HepG2 (cell line): ENCODE data around the gene NTMT1. TPM values are rescaled to one million over a fixed set of nuclear protein-coding genes. Genes with fewer than 3 reads are reported as not detected.

ENCODE experiments used
- FOXA1 ChIP-seq, 2 experiments: fragments of 450-650 bp in 1 of 2; sonication (generic) in 1 of 2; formaldehyde crosslinking in 1 of 2; IDR thresholded peaks; 2 replicates each; pipeline versions ENCODE4 v1.4.0 to v1.6.1; 2016 to 2020; ENCODE audit warnings: missing genetic modification reagents in 1 of 2
- FOXC1 ChIP-seq: sonication (generic); formaldehyde crosslinking; IDR thresholded peaks from 2 replicates; pipeline ENCODE4 v1.8.0; 2022; ENCODE audit warnings: mild to moderate bottlenecking, missing genetic modification reagents, borderline replicate concordance
- HOXA9 ChIP-seq: sonication (generic); formaldehyde crosslinking; IDR thresholded peaks from 2 replicates; pipeline ENCODE4 v1.8.1; 2022; ENCODE audit warnings: missing genetic modification reagents, mild to moderate bottlenecking, moderate library complexity, borderline replicate concordance
- KDM6A ChIP-seq: IDR thresholded peaks from 2 replicates; pipeline ENCODE4 v1.6.1; 2016; ENCODE audit warnings: low read depth
- KMT2A ChIP-seq: sonication (generic); formaldehyde crosslinking; IDR thresholded peaks from 2 replicates; pipeline ENCODE4 v1.4.0; 2020; ENCODE audit warnings: missing genetic modification reagents
- MLXIP ChIP-seq: sonication (generic); formaldehyde crosslinking; IDR thresholded peaks from 2 replicates; pipeline ENCODE4 v1.9.0; 2021; ENCODE audit warnings: missing genetic modification reagents, borderline replicate concordance
- NFE2L2 ChIP-seq: fragments of 150-350 bp; IDR thresholded peaks from 2 replicates; pipeline ENCODE4 v1.6.1; 2014; ENCODE audit warnings: low read length
- RFXANK ChIP-seq: IDR thresholded peaks from 2 replicates; pipeline ENCODE4 v1.6.1; 2016
- SOX13 ChIP-seq, 3 experiments: fragments of 450-650 bp in 1 of 3; sonication (generic) in 1 of 3; formaldehyde crosslinking in 1 of 3; IDR thresholded peaks in 2 of 3; conservative IDR thresholded peaks in 1 of 3; 2 replicates each; pipeline versions ENCODE4 v1.5.0 to v1.6.1; 2016 to 2020; ENCODE audit warnings: antibody characterized with exemption in 1 of 3, mild to moderate bottlenecking in 1 of 3, missing compliant biosample characterization in 1 of 3, missing genetic modification reagents in 1 of 3, moderate library complexity in 1 of 3
- ZNF768 ChIP-seq: sonication (generic); formaldehyde crosslinking; IDR thresholded peaks from 2 replicates; pipeline ENCODE4 v1.4.0; 2020; ENCODE audit warnings: missing genetic modification reagents
- polyA plus RNA-seq, 8 experiments: library from polyadenylated mRNA; depleted of rRNA in 3 of 8; stranded (reverse) in 7 of 8; unstranded in 1 of 8; fragments of >200 nt; fragmentation: Illumina TruSeq in 4 of 8; extraction: Trizol in 4 of 8; gene quantifications; 2 replicates each; pipeline versions ENCODE4 v1.2.1 to v1.2.3, GENCODE V29; 2011 to 2016; ENCODE audit warnings: low read depth in 4 of 8, missing spikeins in 1 of 8, mixed read lengths in 1 of 8; ENCODE audit not compliant: insufficient read depth in 1 of 8
- total RNA-seq, 5 experiments: library from RNA; depleted of rRNA; stranded (reverse); fragments of >200 nt; fragmentation: Illumina TruSeq; extraction: Trizol; gene quantifications; 2 replicates each; pipeline ENCODE4 v1.2.3, GENCODE V29; 2016; ENCODE audit warnings: low read depth in 1 of 5
- TF ChIP-seq, protein P1 (sequence below): sonication (generic); formaldehyde crosslinking; IDR thresholded peaks from 2 replicates; pipeline ENCODE4 v1.8.0; 2022; ENCODE audit warnings: missing genetic modification reagents, mild to moderate bottlenecking, moderate library complexity, borderline replicate concordance
- TF ChIP-seq, protein P2 (sequence below): sonication (generic); formaldehyde crosslinking; IDR thresholded peaks from 2 replicates; pipeline ENCODE4 v1.4.0; 2020; ENCODE audit warnings: missing genetic modification reagents
- TF ChIP-seq, protein P3 (sequence below): IDR thresholded peaks from 2 replicates; pipeline ENCODE4 v1.4.0; 2020; ENCODE audit warnings: mild to moderate bottlenecking, missing genetic modification reagents
- TF ChIP-seq, protein P4 (sequence below): sonication (generic); formaldehyde crosslinking; IDR thresholded peaks from 2 replicates; pipeline ENCODE4 v1.4.0; 2020; ENCODE audit warnings: missing genetic modification reagents

The NTMT1 gene
- total and polyA plus RNA-seq, 2 of the 13 experiments (the other 11 are each of a cell fraction or from before 2014, with no cell fraction given) = 49.1 to 53.8 TPM

DNA sequence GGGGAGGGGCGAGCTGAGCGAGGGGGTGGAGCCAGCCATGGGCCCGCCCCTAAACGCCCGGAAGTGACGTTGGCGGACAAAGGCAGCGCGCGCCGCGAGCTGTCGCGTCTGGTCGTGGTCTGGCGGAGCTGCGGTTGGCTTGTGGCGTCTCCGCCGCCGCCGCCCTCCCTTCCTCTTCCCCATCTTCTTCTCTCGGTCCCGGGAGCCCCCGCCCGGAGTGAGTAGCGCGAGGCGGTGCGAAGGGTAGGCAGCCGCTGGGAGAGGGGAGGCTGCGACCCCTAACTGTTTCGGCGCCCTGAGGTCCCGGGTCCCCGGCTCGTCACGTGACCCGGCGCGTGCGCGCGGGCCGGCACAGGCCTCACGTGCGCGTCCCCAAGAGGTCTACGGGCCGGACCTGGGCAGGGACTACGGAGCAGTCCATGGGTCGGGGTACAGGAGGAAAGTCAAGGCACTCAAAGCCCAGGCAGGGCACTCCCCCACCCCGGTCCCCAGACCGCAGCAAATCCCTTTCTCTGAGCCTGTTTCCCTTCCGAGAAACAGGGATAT, at the start of gene NTMT1 (continued):
- TF ChIP-seq, protein P1, sequence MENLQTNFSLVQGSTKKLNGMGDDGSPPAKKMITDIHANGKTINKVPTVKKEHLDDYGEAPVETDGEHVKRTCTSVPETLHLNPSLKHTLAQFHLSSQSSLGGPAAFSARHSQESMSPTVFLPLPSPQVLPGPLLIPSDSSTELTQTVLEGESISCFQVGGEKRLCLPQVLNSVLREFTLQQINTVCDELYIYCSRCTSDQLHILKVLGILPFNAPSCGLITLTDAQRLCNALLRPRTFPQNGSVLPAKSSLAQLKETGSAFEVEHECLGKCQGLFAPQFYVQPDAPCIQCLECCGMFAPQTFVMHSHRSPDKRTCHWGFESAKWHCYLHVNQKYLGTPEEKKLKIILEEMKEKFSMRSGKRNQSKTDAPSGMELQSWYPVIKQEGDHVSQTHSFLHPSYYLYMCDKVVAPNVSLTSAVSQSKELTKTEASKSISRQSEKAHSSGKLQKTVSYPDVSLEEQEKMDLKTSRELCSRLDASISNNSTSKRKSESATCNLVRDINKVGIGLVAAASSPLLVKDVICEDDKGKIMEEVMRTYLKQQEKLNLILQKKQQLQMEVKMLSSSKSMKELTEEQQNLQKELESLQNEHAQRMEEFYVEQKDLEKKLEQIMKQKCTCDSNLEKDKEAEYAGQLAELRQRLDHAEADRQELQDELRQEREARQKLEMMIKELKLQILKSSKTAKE (CRISPR knock-in tag) = no peak
- no peak; the same call in 1 of the 2 replicates for TF ChIP-seq ZNF768 (CRISPR knock-in tag)
- TF ChIP-seq FOXC1 (CRISPR knock-in tag) = peak; percentile 78; the same call in 1 of the 2 replicates
- TF ChIP-seq, protein P2, sequence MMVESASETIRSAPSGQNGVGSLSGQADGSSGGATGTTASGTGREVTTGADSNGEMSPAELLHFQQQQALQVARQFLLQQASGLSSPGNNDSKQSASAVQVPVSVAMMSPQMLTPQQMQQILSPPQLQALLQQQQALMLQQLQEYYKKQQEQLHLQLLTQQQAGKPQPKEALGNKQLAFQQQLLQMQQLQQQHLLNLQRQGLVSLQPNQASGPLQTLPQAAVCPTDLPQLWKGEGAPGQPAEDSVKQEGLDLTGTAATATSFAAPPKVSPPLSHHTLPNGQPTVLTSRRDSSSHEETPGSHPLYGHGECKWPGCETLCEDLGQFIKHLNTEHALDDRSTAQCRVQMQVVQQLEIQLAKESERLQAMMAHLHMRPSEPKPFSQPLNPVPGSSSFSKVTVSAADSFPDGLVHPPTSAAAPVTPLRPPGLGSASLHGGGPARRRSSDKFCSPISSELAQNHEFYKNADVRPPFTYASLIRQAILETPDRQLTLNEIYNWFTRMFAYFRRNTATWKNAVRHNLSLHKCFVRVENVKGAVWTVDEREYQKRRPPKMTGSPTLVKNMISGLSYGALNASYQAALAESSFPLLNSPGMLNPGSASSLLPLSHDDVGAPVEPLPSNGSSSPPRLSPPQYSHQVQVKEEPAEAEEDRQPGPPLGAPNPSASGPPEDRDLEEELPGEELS = no peak; the same call in none of the 2 replicates
- 0 out of 2 replicates have a peak, but pooled peaks have one; percentile 30 for TF ChIP-seq KMT2A (CRISPR knock-in tag)
- no peak for TF ChIP-seq NFE2L2
- TF ChIP-seq, protein P3, sequence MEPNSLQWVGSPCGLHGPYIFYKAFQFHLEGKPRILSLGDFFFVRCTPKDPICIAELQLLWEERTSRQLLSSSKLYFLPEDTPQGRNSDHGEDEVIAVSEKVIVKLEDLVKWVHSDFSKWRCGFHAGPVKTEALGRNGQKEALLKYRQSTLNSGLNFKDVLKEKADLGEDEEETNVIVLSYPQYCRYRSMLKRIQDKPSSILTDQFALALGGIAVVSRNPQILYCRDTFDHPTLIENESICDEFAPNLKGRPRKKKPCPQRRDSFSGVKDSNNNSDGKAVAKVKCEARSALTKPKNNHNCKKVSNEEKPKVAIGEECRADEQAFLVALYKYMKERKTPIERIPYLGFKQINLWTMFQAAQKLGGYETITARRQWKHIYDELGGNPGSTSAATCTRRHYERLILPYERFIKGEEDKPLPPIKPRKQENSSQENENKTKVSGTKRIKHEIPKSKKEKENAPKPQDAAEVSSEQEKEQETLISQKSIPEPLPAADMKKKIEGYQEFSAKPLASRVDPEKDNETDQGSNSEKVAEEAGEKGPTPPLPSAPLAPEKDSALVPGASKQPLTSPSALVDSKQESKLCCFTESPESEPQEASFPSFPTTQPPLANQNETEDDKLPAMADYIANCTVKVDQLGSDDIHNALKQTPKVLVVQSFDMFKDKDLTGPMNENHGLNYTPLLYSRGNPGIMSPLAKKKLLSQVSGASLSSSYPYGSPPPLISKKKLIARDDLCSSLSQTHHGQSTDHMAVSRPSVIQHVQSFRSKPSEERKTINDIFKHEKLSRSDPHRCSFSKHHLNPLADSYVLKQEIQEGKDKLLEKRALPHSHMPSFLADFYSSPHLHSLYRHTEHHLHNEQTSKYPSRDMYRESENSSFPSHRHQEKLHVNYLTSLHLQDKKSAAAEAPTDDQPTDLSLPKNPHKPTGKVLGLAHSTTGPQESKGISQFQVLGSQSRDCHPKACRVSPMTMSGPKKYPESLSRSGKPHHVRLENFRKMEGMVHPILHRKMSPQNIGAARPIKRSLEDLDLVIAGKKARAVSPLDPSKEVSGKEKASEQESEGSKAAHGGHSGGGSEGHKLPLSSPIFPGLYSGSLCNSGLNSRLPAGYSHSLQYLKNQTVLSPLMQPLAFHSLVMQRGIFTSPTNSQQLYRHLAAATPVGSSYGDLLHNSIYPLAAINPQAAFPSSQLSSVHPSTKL (CRISPR knock-in tag) = no peak
- TF ChIP-seq RFXANK (CRISPR knock-in tag) = no peak
- TF ChIP-seq, protein P4, sequence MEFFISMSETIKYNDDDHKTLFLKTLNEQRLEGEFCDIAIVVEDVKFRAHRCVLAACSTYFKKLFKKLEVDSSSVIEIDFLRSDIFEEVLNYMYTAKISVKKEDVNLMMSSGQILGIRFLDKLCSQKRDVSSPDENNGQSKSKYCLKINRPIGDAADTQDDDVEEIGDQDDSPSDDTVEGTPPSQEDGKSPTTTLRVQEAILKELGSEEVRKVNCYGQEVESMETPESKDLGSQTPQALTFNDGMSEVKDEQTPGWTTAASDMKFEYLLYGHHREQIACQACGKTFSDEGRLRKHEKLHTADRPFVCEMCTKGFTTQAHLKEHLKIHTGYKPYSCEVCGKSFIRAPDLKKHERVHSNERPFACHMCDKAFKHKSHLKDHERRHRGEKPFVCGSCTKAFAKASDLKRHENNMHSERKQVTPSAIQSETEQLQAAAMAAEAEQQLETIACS (CRISPR knock-in tag) = peak; percentile 95
- 0 out of 2 replicates have a peak, but pooled peaks have one; percentile 11 for TF ChIP-seq SOX13 (IDR thresholded peaks at IDR 0.05)
- TF ChIP-seq SOX13 (CRISPR knock-in tag; conservative IDR thresholded peaks at IDR 0.05 in 1 of 2, IDR thresholded peaks at IDR 0.05 in 1 of 2) = no peak
- no peak for TF ChIP-seq HOXA9
- TF ChIP-seq MLXIP (CRISPR knock-in tag) = peak; percentile 28; the same call in 1 of the 2 replicates
- no peak for TF ChIP-seq KDM6A
- no peak for TF ChIP-seq FOXA1 (IDR thresholded peaks at IDR 0.05)
- no peak for TF ChIP-seq FOXA1 (CRISPR knock-in tag; IDR thresholded peaks at IDR 0.05)
